Fibroblast of lung (primary cell): ENCODE results near the gene TFE3. TPM values are rescaled to one million over a fixed set of nuclear protein-coding genes. Genes with fewer than 3 reads are reported as not detected.

ENCODE experiments used
- DNase-seq, 2 donors: peaks; one replicate each; pipeline versions ENCODE4 v3.0.0 to v3.0.0-alpha.2; 2010; ENCODE audit warnings: low read depth in 2 of 2
- H2AFZ ChIP-seq: 2 replicates; pipeline ENCODE4 v1.5.1; 2012; ENCODE audit warnings: low read length, control low read depth, inconsistent platforms
- H3K27ac ChIP-seq: 2 replicates; pipeline ENCODE4 v1.5.1; 2011; ENCODE audit warnings: low read length, control low read depth; ENCODE audit not compliant: insufficient read depth
- H3K27me3 ChIP-seq: 2 replicates; pipeline ENCODE4 v1.5.1; 2011; ENCODE audit warnings: mild to moderate bottlenecking, low read length; ENCODE audit not compliant: control insufficient read depth, insufficient read depth
- H3K36me3 ChIP-seq: 2 replicates; pipeline ENCODE4 v1.5.1; 2011; ENCODE audit warnings: low read length; ENCODE audit not compliant: control insufficient read depth, insufficient read depth
- H3K4me1 ChIP-seq: 2 replicates; pipeline ENCODE4 v1.5.1; 2011; ENCODE audit warnings: low read length; ENCODE audit not compliant: control insufficient read depth, insufficient read depth; ENCODE audit errors: extremely low read depth
- H3K4me2 ChIP-seq: 2 replicates; pipeline ENCODE4 v1.5.1; 2011; ENCODE audit warnings: low read length, control low read depth; ENCODE audit not compliant: insufficient read depth; ENCODE audit errors: extremely low read depth
- H3K4me3 ChIP-seq, 4 experiments: fragments of 200-600 bp in 1 of 4; sonication (generic) in 1 of 4; replicated peaks in 1 of 4; 2 replicates each; pipeline ENCODE4 v1.5.1; 2011 to 2016; ENCODE audit warnings: low read length in 4 of 4, low read depth in 3 of 4, mild to moderate bottlenecking in 3 of 4, control low read depth in 2 of 4, inconsistent platforms in 1 of 4, mixed read lengths in 1 of 4; ENCODE audit not compliant: insufficient read depth in 1 of 4; ENCODE audit errors: control extremely low read depth in 1 of 4
- H3K79me2 ChIP-seq: 2 replicates; pipeline ENCODE4 v1.5.1; 2012; ENCODE audit warnings: mild to moderate bottlenecking, low read length, inconsistent platforms; ENCODE audit not compliant: control insufficient read depth, insufficient read depth
- H3K9ac ChIP-seq: 2 replicates; pipeline ENCODE4 v1.5.1; 2011; ENCODE audit warnings: mild to moderate bottlenecking, low read length, control low read depth; ENCODE audit not compliant: insufficient read depth
- H3K9me3 ChIP-seq: 2 replicates; pipeline ENCODE4 v1.5.1; 2012; ENCODE audit warnings: low read depth, low read length; ENCODE audit not compliant: control insufficient read depth, insufficient read depth
- H4K20me1 ChIP-seq: 2 replicates; pipeline ENCODE4 v1.5.1; 2011; ENCODE audit warnings: low read length; ENCODE audit not compliant: control insufficient read depth, insufficient read depth; ENCODE audit errors: extremely low read depth
- EZH2 ChIP-seq: IDR thresholded peaks from 2 replicates; pipeline ENCODE4 v1.5.1; 2012; ENCODE audit warnings: low read length, control low read depth, mild to moderate bottlenecking; ENCODE audit errors: missing control alignments
- polyA plus RNA-seq, 2 donors: library from polyadenylated mRNA; depleted of rRNA in 1 of 2; stranded (reverse) in 1 of 2; unstranded in 1 of 2; fragments of >200 nt; gene quantifications; 2 replicates each; pipeline ENCODE4 v1.2.1, GENCODE V29; 2011 to 2012; ENCODE audit warnings: missing spikeins in 1 of 2
- total RNA-seq: library from RNA; depleted of rRNA; stranded (reverse); fragments of >200 nt; gene quantifications from 2 replicates; pipeline ENCODE4 v1.2.1, GENCODE V29; 2014
- TF ChIP-seq, protein P1 (sequence below), 2 donors: IDR thresholded peaks in 1 of 2; conservative IDR thresholded peaks in 1 of 2; 1 replicate in 1 of 2; 2 replicates in 1 of 2; pipeline ENCODE4 v1.5.1; 2011 to 2012; ENCODE audit warnings: low read length in 2 of 2, control low read depth in 1 of 2, inconsistent platforms in 1 of 2, low read depth in 1 of 2, mild to moderate bottlenecking in 1 of 2

Gene TFE3
- total and polyA plus RNA-seq, 2 donors (not counting 1 experiment from before 2014, with no cell fraction given): 18.9 to 36.8 TPM

DNA sequence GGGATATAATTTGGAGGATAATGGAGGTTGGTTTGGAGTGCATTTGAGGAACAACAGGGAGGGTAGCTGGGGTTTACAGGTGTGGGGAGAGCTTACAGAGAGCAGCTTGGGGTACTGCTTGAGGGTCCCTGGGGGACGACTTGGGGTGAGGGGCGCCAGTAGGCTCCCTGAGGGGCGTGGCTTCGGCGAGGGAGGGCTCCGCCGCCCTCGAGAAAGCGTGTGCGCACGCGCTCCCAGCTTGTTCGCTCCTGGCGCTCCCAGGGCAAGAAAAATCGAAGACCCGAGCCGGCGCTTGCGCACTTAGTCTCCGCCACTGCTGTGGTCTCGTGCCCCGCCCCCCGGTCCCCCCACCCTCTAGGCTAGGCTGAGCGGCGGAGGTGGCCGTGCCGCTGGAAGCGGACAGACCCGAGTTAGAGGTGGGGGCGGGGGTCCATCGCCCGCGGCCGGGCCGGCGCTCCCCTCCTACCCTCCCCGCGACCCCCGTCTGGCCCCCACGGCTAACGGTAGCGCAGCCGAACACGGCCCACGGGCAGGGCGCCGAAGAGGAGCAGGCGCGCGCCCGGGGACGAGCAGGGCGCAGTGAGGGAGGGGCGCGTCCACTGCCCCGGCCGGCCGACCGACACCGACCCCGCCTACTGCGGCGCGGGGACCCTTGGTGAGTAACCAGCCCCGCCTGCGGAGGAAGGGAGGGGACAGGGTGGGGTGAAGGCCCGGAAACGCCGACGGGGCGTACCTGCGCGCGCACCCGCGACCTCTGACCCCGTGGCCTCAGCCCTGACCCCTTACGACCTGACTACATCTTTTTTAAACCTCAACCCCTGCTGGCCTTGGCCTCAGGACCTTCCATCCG, 10.3 kb upstream of the TFE3 start:
- H3K27ac ChIP-seq: no peak overlapping the region
- no peak overlapping the region for H3K9ac ChIP-seq
- no peaks in the 10 kb centered on the region for H3K79me2 ChIP-seq
- H3K4me3 ChIP-seq: peak overlapping the region in 3 of 4 experiments; percentile 31 to 61 (median 58)
- no peaks in the 10 kb centered on the region for H4K20me1 ChIP-seq
- DNase-seq: peak; percentile 45 to 50
- H3K27me3 ChIP-seq: no peaks in the 10 kb centered on the region
- no peak overlapping the region for H2AFZ ChIP-seq
- H3K9me3 ChIP-seq: no peaks in the 10 kb centered on the region
- no peaks in the 10 kb centered on the region for H3K4me1 ChIP-seq
- TF ChIP-seq, protein P1, sequence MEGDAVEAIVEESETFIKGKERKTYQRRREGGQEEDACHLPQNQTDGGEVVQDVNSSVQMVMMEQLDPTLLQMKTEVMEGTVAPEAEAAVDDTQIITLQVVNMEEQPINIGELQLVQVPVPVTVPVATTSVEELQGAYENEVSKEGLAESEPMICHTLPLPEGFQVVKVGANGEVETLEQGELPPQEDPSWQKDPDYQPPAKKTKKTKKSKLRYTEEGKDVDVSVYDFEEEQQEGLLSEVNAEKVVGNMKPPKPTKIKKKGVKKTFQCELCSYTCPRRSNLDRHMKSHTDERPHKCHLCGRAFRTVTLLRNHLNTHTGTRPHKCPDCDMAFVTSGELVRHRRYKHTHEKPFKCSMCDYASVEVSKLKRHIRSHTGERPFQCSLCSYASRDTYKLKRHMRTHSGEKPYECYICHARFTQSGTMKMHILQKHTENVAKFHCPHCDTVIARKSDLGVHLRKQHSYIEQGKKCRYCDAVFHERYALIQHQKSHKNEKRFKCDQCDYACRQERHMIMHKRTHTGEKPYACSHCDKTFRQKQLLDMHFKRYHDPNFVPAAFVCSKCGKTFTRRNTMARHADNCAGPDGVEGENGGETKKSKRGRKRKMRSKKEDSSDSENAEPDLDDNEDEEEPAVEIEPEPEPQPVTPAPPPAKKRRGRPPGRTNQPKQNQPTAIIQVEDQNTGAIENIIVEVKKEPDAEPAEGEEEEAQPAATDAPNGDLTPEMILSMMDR (conservative IDR thresholded peaks at IDR 0.05 in 1 of 2, IDR thresholded peaks at IDR 0.05 in 1 of 2; ENCODE audit: low read depth in 1 of 2, low read length in 2 of 2): no peak
- TF ChIP-seq EZH2: no peak
- H3K4me2 ChIP-seq: peak overlapping the region; percentile 25
- no peaks in the 10 kb centered on the region for H3K36me3 ChIP-seq

DNA sequence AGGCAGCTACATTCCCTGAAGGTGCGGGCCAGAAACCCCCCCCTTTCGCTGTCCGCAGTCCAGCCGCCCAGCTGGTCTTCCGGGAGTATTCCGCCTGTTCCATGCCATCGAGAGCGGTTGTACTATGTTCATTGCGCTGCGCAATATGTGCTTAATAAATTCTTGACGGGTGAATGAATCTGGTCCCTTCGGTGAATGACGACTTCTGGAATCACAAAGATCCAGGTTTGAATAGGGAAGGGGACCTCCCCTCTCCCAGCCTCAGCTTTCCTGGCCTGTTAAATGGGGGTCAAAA, 777 bp upstream of the TFE3 start:
- Histone ChIP-seq H3K27ac (no peak overlapping the region), H3K27me3 (no peaks in the 10 kb centered on the region), H3K4me1 (peaks cover 7% of the 10 kb centered on the region), H4K20me1 (no peaks in the 10 kb centered on the region), H3K79me2 (peaks cover 36% of the 10 kb centered on the region), H3K9ac (no peak overlapping the region), H3K4me2 (peak overlapping the region; percentile 75), H3K9me3 (no peaks in the 10 kb centered on the region), H3K36me3 (peaks cover 6% of the 10 kb centered on the region), H2AFZ (peak overlapping the region; percentile 64), H3K4me3 (peak overlapping the region in 3 of 4 experiments; percentile 11 to 33 (median 21))
- no peak for TF ChIP-seq EZH2
- TF ChIP-seq, protein P1 (conservative IDR thresholded peaks at IDR 0.05 in 1 of 2, IDR thresholded peaks at IDR 0.05 in 1 of 2; ENCODE audit: low read depth in 1 of 2, low read length in 2 of 2): no peak
- no peak for DNase-seq

DNA sequence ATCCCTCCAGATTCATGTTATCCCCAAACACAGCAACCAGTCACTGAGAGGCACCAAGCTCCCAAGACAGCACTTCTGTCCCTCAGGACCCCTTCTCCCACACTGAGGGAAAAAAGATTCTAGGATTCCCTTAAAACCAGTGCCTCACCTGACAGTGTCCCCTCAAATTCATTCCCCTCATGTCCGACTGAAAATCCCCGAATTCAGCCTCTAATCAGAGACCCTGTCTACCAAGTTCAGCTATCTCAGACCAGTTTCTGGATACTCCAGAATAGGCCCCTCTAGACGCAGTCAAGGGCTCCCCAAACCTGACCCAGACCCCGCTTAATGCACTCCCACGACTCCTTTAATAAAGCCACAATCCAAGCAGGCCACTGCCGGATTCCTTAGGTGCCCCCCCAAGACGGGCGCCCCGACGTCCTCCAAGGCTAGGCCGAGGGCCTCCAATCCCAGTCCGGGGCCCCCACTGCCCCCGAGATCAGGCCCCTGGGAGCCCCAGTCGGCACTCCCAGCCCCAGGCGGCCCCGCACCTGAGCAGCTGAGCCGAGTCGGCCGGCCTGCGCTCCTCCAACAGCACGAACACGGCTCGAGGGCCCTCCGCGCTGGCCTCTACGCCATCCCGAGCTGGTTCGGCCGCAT, 457 bp downstream of the TFE3 start:
- no peak overlapping the region for H2AFZ ChIP-seq
- peak in 1 of 2 donors; percentile 13 for DNase-seq
- no peak for TF ChIP-seq EZH2
- TF ChIP-seq, protein P1 (conservative IDR thresholded peaks at IDR 0.05 in 1 of 2, IDR thresholded peaks at IDR 0.05 in 1 of 2; ENCODE audit: low read depth in 1 of 2, low read length in 2 of 2): no peak
- peak overlapping the region; percentile 85 for H3K9ac ChIP-seq
- no peaks in the 10 kb centered on the region for H4K20me1 ChIP-seq
- H3K4me2 ChIP-seq: peak overlapping the region; percentile 92
- H3K27ac ChIP-seq: peak overlapping the region; percentile 92
- H3K27me3 ChIP-seq: no peaks in the 10 kb centered on the region
- H3K4me1 ChIP-seq: peaks cover 9% of the 10 kb centered on the region
- H3K79me2 ChIP-seq: peaks cover 45% of the 10 kb centered on the region
- no peaks in the 10 kb centered on the region for H3K9me3 ChIP-seq
- peak overlapping the region; percentile 72 to 94 (median 76) for H3K4me3 ChIP-seq
- H3K36me3 ChIP-seq: peaks cover 17% of the 10 kb centered on the region
